Measurements from ENCODE around the gene CDH20.
A peak's percentile ranks its signal among the peaks of the same experiment; 100 is the strongest.

GRCh38 chr18:61322265-61322873, 10.9 kb upstream of the CDH20 start:
- no peak for TF ChIP-seq POLR2A (IDR thresholded peaks at IDR 0.05)
- TF ChIP-seq CTCF (IDR thresholded peaks at IDR 0.05): peak in 4 of 7 experiments; percentile 9 to 31 (median 23)
- no peak for TF ChIP-seq POLR2AphosphoS5 (IDR thresholded peaks at IDR 0.05)
- TF ChIP-seq EP300 (IDR thresholded peaks at IDR 0.05): no peak

All from stomach (tissue), 4 donors.